ENCODE data around the gene PTGES2.

PTGES2 gene

GRCh38 chr9:128143525-128144238 is 16.2 kb upstream of the PTGES2 start:
- no peak for DNase-seq (ENCODE audit: low read depth)
- H3K4me3 ChIP-seq (ENCODE audit: low read depth, low read length) = no peak overlapping the region
- TF ChIP-seq CTCF (IDR thresholded peaks at IDR 0.05; ENCODE audit: low read depth, low read length, missing control alignments) = no peak

- TF ChIP-seq CTCF (IDR thresholded peaks at IDR 0.05; ENCODE audit: low read depth, low read length, missing control alignments) = no peak
- no peak for DNase-seq (ENCODE audit: low read depth)
- no peak overlapping the region for H3K4me3 ChIP-seq (ENCODE audit: low read depth, low read length)
These were observed 15.1 kb upstream of the PTGES2 start for GRCh38 chr9:128142596-128142995.

- no peak overlapping the region for H3K4me3 ChIP-seq (ENCODE audit: low read depth, low read length)
- DNase-seq (ENCODE audit: low read depth) = no peak
- no peak for TF ChIP-seq CTCF (IDR thresholded peaks at IDR 0.05; ENCODE audit: low read depth, low read length, missing control alignments)
These were observed 14.5 kb upstream of the PTGES2 start for GRCh38 chr9:128142061-128142460.

GRCh38 chr9:128141604-128142003 is 14.1 kb upstream of the PTGES2 start:
- no peak overlapping the region for H3K4me3 ChIP-seq (ENCODE audit: low read depth, low read length)
- TF ChIP-seq CTCF (IDR thresholded peaks at IDR 0.05; ENCODE audit: low read depth, low read length, missing control alignments) = no peak
- DNase-seq (ENCODE audit: low read depth) = no peak

GRCh38 chr9:128139621-128140020 is 12.1 kb upstream of the PTGES2 start:
- no peak for DNase-seq (ENCODE audit: low read depth)
- TF ChIP-seq CTCF (IDR thresholded peaks at IDR 0.05; ENCODE audit: low read depth, low read length, missing control alignments) = no peak
- H3K4me3 ChIP-seq (ENCODE audit: low read depth, low read length) = no peak overlapping the region

GRCh38 chr9:128138001-128138400 is 10.5 kb upstream of the PTGES2 start:
- no peak overlapping the region for H3K4me3 ChIP-seq (ENCODE audit: low read depth, low read length)
- no peak for TF ChIP-seq CTCF (IDR thresholded peaks at IDR 0.05; ENCODE audit: low read depth, low read length, missing control alignments)
- no peak for DNase-seq (ENCODE audit: low read depth)

Data from GM12864 (cell line).